Kidney epithelial cell (primary cell): Measurements from ENCODE around the gene FOXK1. TPM values are rescaled to one million over a fixed set of nuclear protein-coding genes. Genes with fewer than 3 reads are reported as not detected.

ENCODE experiments used
- DNase-seq: peaks from one replicate; pipeline ENCODE4 v3.0.0-alpha.2; 2010; ENCODE audit warnings: low read depth
- H3K27me3 ChIP-seq: 2 replicates; pipeline ENCODE4 v1.6.0; 2011; ENCODE audit warnings: low read length; ENCODE audit not compliant: control insufficient read depth, insufficient read depth
- H3K36me3 ChIP-seq: 2 replicates; pipeline ENCODE4 v1.5.1; 2011; ENCODE audit warnings: low read length; ENCODE audit not compliant: control insufficient read depth, insufficient read depth
- H3K4me3 ChIP-seq: 2 replicates; pipeline ENCODE4 v1.5.1; 2011; ENCODE audit warnings: low read depth, mild to moderate bottlenecking, control low read depth, low read length
- total RNA-seq: library from RNA; depleted of rRNA; stranded (reverse); fragments of >200 nt; gene quantifications from 2 replicates; pipeline ENCODE4 v1.2.3, GENCODE V29; 2015
- TF ChIP-seq, protein P1 (sequence below): IDR thresholded peaks from 2 replicates; pipeline ENCODE4 v1.5.1; 2011; ENCODE audit warnings: mild to moderate bottlenecking, moderate library complexity, low read length, control low read depth, inconsistent platforms; ENCODE audit not compliant: insufficient read depth, poor library complexity, severe bottlenecking

FOXK1 gene
- total RNA-seq, 1 donor from 2014 or later = 48.2 TPM

DNA sequence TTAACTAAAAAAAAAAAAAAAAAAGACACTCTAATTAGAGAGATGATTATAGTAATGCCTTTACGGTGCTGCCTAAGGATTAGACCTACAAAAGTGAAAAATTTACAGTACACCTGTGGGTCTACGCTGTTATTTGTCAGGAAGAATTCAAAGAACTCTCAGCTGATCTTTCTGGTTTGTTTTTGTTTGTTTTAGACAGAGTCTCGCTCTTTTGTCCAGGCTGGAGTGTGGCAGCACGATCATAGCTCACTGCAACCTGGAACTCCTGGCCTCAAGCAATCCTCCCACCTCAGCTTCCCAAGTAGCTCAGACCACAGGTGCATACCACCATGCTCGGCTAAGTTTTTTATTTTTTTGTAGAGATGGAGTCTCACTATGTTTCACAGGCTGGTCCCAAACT lies 28.3 kb upstream of the FOXK1 start:
- Histone ChIP-seq H3K4me3 (no peak overlapping the region), H3K27me3 (no peaks in the 10 kb centered on the region), H3K36me3 (no peaks in the 10 kb centered on the region)
- no peak for DNase-seq
- TF ChIP-seq, protein P1, sequence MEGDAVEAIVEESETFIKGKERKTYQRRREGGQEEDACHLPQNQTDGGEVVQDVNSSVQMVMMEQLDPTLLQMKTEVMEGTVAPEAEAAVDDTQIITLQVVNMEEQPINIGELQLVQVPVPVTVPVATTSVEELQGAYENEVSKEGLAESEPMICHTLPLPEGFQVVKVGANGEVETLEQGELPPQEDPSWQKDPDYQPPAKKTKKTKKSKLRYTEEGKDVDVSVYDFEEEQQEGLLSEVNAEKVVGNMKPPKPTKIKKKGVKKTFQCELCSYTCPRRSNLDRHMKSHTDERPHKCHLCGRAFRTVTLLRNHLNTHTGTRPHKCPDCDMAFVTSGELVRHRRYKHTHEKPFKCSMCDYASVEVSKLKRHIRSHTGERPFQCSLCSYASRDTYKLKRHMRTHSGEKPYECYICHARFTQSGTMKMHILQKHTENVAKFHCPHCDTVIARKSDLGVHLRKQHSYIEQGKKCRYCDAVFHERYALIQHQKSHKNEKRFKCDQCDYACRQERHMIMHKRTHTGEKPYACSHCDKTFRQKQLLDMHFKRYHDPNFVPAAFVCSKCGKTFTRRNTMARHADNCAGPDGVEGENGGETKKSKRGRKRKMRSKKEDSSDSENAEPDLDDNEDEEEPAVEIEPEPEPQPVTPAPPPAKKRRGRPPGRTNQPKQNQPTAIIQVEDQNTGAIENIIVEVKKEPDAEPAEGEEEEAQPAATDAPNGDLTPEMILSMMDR = no peak

DNA sequence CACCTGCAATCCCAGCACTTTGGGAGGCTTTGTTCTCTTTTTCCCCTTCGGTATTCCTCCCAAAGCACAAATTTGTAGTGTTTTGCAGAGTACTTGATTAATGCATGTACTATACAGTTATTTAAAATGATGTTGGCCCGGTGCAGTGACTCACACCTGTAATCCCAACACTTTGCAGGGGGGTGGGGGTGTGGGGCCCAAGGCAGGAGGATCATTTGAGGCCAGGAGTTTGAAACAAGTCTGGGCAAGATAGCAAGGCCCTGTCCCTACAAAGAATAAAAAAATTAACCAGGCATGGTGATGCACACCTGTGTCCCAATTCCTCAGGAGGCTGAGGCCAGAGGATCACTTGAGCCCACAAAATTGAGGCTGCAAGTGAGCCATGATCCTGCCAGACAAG lies 26.8 kb upstream of the FOXK1 start:
- no peak overlapping the region for H3K4me3 ChIP-seq
- DNase-seq = no peak
- H3K27me3 ChIP-seq = no peaks in the 10 kb centered on the region
- TF ChIP-seq, protein P1 = no peak
- no peaks in the 10 kb centered on the region for H3K36me3 ChIP-seq

DNA sequence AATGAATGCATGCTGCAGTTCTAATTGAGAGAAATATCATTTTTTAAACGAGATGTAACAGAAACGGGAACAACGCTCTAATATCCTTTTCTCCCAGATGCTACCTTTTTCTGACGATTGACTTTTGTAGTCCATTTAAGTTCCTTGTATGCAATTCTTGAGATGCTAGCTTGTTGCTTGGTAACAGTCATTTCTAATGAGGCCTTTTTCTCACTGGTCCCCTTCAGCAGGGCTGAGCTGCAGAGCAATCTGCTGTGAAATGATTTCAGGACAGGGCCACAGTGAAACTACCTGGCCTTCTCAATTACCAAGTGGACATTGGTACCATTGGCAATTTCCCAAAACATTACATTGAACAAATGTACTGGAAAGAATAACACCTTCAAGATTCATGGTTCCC lies 26.2 kb upstream of the FOXK1 start:
- Histone ChIP-seq H3K36me3 (no peaks in the 10 kb centered on the region), H3K4me3 (no peak overlapping the region), H3K27me3 (no peaks in the 10 kb centered on the region)
- DNase-seq = no peak
- TF ChIP-seq, protein P1 = no peak

DNA sequence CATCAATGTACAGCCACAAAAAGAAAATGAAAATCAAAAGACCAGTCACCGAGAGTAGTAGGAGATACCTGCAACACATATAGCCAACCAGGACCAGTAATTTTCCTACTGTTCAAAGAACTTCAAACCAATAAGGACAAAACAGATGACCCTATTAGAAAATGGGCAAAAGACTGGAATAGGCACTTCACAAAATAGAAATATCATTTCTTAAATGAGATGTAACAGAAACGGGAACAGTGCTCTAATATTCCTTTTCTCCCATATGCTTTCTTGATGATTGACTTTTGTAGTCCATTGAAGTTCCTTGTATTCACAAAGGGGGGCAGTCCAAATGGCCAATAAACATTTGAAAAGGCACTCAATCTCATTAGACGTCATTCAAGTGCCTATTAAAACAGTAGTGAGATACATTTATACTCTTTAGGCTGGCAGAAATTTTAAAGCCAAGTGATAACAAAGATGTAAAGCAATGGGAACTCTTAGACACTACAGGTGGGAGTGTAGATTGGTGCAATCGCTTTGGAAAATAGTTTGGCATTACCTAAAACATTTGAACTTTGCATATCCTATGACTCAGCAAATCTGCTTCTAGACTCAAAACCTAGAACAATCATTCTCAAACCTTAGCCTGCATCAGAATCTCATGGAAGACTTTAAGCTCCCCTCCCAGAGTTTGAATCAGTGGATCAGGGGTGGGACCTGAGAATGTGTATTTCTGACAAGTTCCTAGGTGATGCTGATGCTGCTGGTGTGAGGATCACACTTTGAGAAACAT lies 24.3 kb upstream of the FOXK1 start:
- no peaks in the 10 kb centered on the region for H3K36me3 ChIP-seq

DNA sequence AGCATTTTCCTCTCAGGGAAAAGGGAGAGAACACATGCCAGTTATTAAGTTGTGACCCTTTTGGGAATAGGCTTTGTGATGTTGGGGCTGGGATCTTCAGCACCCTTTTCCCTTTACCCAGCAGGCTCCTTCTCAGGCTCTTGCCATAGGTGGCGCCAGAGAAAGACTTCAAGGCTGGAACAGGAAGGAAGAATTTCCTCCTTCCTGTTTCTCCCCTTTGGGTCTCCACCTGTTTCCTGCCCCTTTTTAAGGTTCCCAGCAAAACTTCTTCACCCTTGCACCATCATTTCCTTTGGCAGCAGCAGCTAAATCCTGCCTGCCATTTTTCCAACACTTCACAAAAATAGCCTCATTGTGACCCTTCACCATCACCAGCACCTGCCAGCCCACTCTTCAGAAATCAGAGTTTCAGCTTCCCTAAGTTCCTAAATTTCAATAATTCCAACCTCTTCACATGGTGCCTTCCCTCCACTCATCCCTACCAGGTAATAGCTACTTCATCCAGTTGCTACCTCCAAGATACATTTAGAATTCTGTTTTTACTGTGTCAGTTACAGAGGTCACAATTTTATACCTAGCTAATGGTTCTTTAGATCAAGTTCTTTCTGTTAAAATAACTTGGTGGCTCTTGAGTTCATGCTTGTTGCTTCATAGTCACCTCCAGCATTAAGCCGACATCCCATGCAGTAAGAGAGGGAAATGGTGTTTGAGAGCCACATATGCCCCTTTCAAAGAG lies 22.4 kb upstream of the FOXK1 start:
- DNase-seq = no peak
- no peaks in the 10 kb centered on the region for H3K36me3 ChIP-seq
- H3K4me3 ChIP-seq = no peak overlapping the region
- TF ChIP-seq, protein P1 = peak; percentile 7
- H3K27me3 ChIP-seq = no peaks in the 10 kb centered on the region

More for the DNA sequence above, 24.3 kb upstream of the FOXK1 start:
- no peak for DNase-seq
- TF ChIP-seq, protein P1 = no peak
- Histone ChIP-seq H3K27me3 (no peaks in the 10 kb centered on the region), H3K4me3 (no peak overlapping the region)
